Stromal cell of bone marrow (primary cell): ENCODE results near the gene CPLANE1.
"Not testable (repeated sequence)": the region's sequence is repeated elsewhere in the genome, so short reads cannot be mapped to it uniquely, and the experiment has no call there.

Experiments
- DNase-seq: peaks from one replicate; pipeline ENCODE4 v3.0.0-alpha.2; 2012; ENCODE audit warnings: low read depth

CPLANE1 gene

GRCh38 chr5:37208883-37209797, 40.0 kb downstream of the CPLANE1 start:
- DNase-seq, result peak; percentile 13

- DNase-seq, result no peak
These were observed 41.4 kb downstream of the CPLANE1 start for GRCh38 chr5:37207802-37208201.

- DNase-seq, result no peak
These were observed 42.4 kb downstream of the CPLANE1 start for GRCh38 chr5:37206736-37207135.

GRCh38 chr5:37198842-37199241, 50.3 kb downstream of the CPLANE1 start:
- no peak for DNase-seq

GRCh38 chr5:37198061-37198460, 51.1 kb downstream of the CPLANE1 start:
- no peak for DNase-seq

GRCh38 chr5:37197340-37198050, 51.7 kb downstream of the CPLANE1 start:
- DNase-seq, result peak; percentile 13

- no peak for DNase-seq
These were observed 58.6 kb downstream of the CPLANE1 start for GRCh38 chr5:37190592-37190991.

- no peak for DNase-seq
These were observed 59.8 kb downstream of the CPLANE1 start for GRCh38 chr5:37189355-37189754.

GRCh38 chr5:37187465-37187977, 61.7 kb downstream of the CPLANE1 start:
- DNase-seq, result no peak

GRCh38 chr5:37184748-37185364, 64.3 kb downstream of the CPLANE1 start:
- DNase-seq, result no peak

- DNase-seq, result no peak
These were observed 66.5 kb downstream of the CPLANE1 start for GRCh38 chr5:37182667-37183066.

GRCh38 chr5:37174928-37175327, 74.2 kb downstream of the CPLANE1 start:
- DNase-seq, result no peak

GRCh38 chr5:37172957-37173356, 76.2 kb downstream of the CPLANE1 start:
- no peak for DNase-seq

- DNase-seq, result no peak
These were observed 78.3 kb downstream of the CPLANE1 start for GRCh38 chr5:37170856-37171255.

GRCh38 chr5:37166197-37166596, 83.0 kb downstream of the CPLANE1 start:
- DNase-seq, result no peak

- DNase-seq, result no peak
These were observed 83.4 kb downstream of the CPLANE1 start for GRCh38 chr5:37165761-37166160.

- no peak for DNase-seq
These were observed 95.5 kb downstream of the CPLANE1 start for GRCh38 chr5:37153661-37154060.

GRCh38 chr5:37146896-37147295, 102.3 kb downstream of the CPLANE1 start:
- no peak for DNase-seq

- DNase-seq, result no peak
These were observed 112.5 kb downstream of the CPLANE1 start for GRCh38 chr5:37136694-37137093.

- not testable (repeated sequence) for DNase-seq
These were observed 113.9 kb downstream of the CPLANE1 start for GRCh38 chr5:37135312-37135711.

- DNase-seq, result peak; percentile 7
These were observed 115.2 kb downstream of the CPLANE1 start for GRCh38 chr5:37133939-37134338.

- no peak for DNase-seq
These were observed 116.5 kb downstream of the CPLANE1 start for GRCh38 chr5:37132646-37133045.

- DNase-seq, result no peak
These were observed 127.7 kb downstream of the CPLANE1 start for GRCh38 chr5:37121465-37121864.
